ENCODE data around the gene GVQW3. TPM values are rescaled to one million over a fixed set of nuclear protein-coding genes. Genes with fewer than 3 reads are reported as not detected.
"Not testable (repeated sequence)": the region's sequence is repeated elsewhere in the genome, so short reads cannot be mapped to it uniquely, and the experiment has no call there.

The GVQW3 gene
- total and polyA plus RNA-seq, 12 donors = 0.54 to 10.9 (median 2.4) TPM

DNA sequence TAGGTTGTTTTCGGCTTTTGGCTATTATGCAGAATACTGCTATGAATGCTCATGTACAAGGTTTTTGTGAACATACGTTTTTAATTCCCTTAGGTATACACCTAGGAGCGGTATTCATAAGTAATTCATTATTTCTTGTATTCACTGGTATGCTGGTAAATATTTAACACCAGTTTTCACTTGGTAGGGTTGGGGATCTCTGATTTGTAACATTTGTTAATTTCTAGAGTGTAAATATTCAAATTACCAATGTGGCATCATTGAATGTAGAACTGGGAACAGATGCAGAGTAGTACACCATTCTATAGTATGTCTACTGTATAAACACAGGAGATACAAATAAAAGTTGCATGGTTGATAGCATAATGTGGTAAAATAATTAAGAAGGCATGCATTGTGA lies 16.3 kb downstream of the GVQW3 start:
- Histone ChIP-seq H3K36me3 (replicated peaks in 1 of 2) (no peaks in the 10 kb centered on the region), H3K4me3 (no peak overlapping the region), H3K4me1 (replicated peaks in 1 of 2) (no peaks in the 10 kb centered on the region), H3K27ac (no peak overlapping the region), H3K27me3 (no peaks in the 10 kb centered on the region), H3K9me3 (replicated peaks in 1 of 3) (no peaks in the 10 kb centered on the region)
- DNase-seq = no peak
- intact Hi-C loops (cut with DNase I) = no loop called here
- TF ChIP-seq POLR2A (IDR thresholded peaks at IDR 0.05) (no peak), CTCF (IDR thresholded peaks at IDR 0.05) (no peak)
- WGBS, 4 donors = 87 to 92% (median 90%) methylated on average over 3 of the region's 3 CpGs

- TF ChIP-seq POLR2A (IDR thresholded peaks at IDR 0.05) (no peak), CTCF (IDR thresholded peaks at IDR 0.05) (no peak)
- Histone ChIP-seq H3K27ac (no peak overlapping the region), H3K4me3 (no peak overlapping the region), H3K4me1 (replicated peaks in 1 of 2) (no peaks in the 10 kb centered on the region), H3K27me3 (no peaks in the 10 kb centered on the region), H3K36me3 (replicated peaks in 1 of 2) (no peaks in the 10 kb centered on the region), H3K9me3 (replicated peaks in 1 of 3) (no peaks in the 10 kb centered on the region)
- DNase-seq = no peak
- 90 to 100% (median 96%) methylated on average over 1 of the region's 1 CpG for WGBS, 4 donors
- intact Hi-C loops (cut with DNase I) = no loop called here
These were observed 19.8 kb downstream of the GVQW3 start for GRCh38 chr11:76400967-76401366.

GRCh38 chr11:76401484-76401883 lies 20.4 kb downstream of the GVQW3 start:
- H3K27me3 ChIP-seq; DNase-seq; H3K27ac ChIP-seq; H3K9me3 ChIP-seq (replicated peaks in 1 of 3); intact Hi-C loops (cut with DNase I); H3K4me1 ChIP-seq (replicated peaks in 1 of 2); H3K4me3 ChIP-seq; H3K36me3 ChIP-seq (replicated peaks in 1 of 2): not testable (repeated sequence)
- 87 to 93% (median 93%) methylated on average over 8 of the region's 8 CpGs for WGBS, 4 donors

DNA sequence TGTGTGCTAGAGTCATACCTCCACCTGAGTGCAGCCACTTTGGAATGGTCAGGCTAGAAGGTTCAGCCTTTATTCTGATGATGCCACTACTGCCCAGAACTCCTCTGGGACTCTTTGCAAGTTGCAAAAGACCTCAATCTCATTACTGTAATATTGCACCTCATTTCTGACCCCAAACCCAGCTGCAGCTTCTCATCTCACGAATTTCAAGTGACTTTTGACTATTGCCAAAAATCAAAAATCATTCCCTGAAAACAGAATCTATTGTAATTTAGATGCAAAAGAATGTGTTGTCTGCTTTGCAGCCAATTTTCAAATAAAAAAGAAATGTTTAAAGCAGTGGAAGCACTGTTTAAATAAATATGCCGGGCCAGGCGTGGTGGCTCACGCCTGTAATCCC lies 25.2 kb downstream of the GVQW3 start:
- H3K36me3 ChIP-seq (replicated peaks in 1 of 2) = no peaks in the 10 kb centered on the region
- WGBS, 4 donors = 88 to 96% (median 92%) methylated on average over 4 of the region's 4 CpGs
- no peak overlapping the region for H3K4me3 ChIP-seq
- H3K9me3 ChIP-seq (replicated peaks in 1 of 3) = no peaks in the 10 kb centered on the region
- no peaks in the 10 kb centered on the region for H3K27me3 ChIP-seq
- no peak overlapping the region for H3K27ac ChIP-seq
- intact Hi-C loops (cut with DNase I) = no loop called here
- DNase-seq = no peak
- H3K4me1 ChIP-seq (replicated peaks in 1 of 2) = no peaks in the 10 kb centered on the region
- TF ChIP-seq POLR2A (IDR thresholded peaks at IDR 0.05) = no peak
- no peak for TF ChIP-seq CTCF (IDR thresholded peaks at IDR 0.05)

GRCh38 chr11:76408171-76408965 lies 27.2 kb downstream of the GVQW3 start:
- intact Hi-C loops (cut with DNase I) = no loop called here
- no peaks in the 10 kb centered on the region for H3K27me3 ChIP-seq
- no peak overlapping the region for H3K4me3 ChIP-seq
- H3K4me1 ChIP-seq (replicated peaks in 1 of 2) = no peaks in the 10 kb centered on the region
- no peak for DNase-seq
- TF ChIP-seq POLR2A (IDR thresholded peaks at IDR 0.05) (no peak), CTCF (IDR thresholded peaks at IDR 0.05) (no peak)
- no peak overlapping the region for H3K27ac ChIP-seq
- no peaks in the 10 kb centered on the region for H3K36me3 ChIP-seq (replicated peaks in 1 of 2)
- WGBS, 4 donors = 63 to 77% (median 72%) methylated on average over 7 of the region's 7 CpGs
- no peaks in the 10 kb centered on the region for H3K9me3 ChIP-seq (replicated peaks in 1 of 3)

All from adrenal gland (tissue), 12 donors.